Suprapubic skin (tissue), 4 donors: Measurements from ENCODE around the gene TBC1D17. TPM values are rescaled to one million over a fixed set of nuclear protein-coding genes. Genes with fewer than 3 reads are reported as not detected.
"Not testable (repeated sequence)": the region's sequence is repeated elsewhere in the genome, so short reads cannot be mapped to it uniquely, and the experiment has no call there.

Experiments
- DNase-seq, 2 donors: peaks; one replicate each; pipeline ENCODE4 v3.0.0-alpha.2; 2019; ENCODE audit warnings: low spot score in 2 of 2
- H3K27ac ChIP-seq: fragments of 200-600 bp; sonication (generic); one replicate; pipeline ENCODE4 v1.5.1; 2019
- H3K27me3 ChIP-seq: fragments of 200-600 bp; sonication (generic); one replicate; pipeline ENCODE4 v1.5.1; 2019
- H3K36me3 ChIP-seq: fragments of 200-600 bp; sonication (generic); one replicate; pipeline ENCODE4 v1.5.1; 2019
- H3K4me1 ChIP-seq: fragments of 200-600 bp; sonication (generic); one replicate; pipeline ENCODE4 v1.5.1; 2019
- H3K4me3 ChIP-seq: fragments of 200-600 bp; sonication (generic); one replicate; pipeline ENCODE4 v1.5.1; 2019; ENCODE audit warnings: mild to moderate bottlenecking
- H3K9me3 ChIP-seq: fragments of 200-600 bp; sonication (generic); one replicate; pipeline ENCODE4 v1.5.1; 2019
- CTCF ChIP-seq, 2 donors: fragments of 200-600 bp in 1 of 2; fragments of 450-650 bp in 1 of 2; sonication (generic) in 1 of 2; IDR thresholded peaks; one replicate each; pipeline ENCODE4 v1.5.1; 2016 to 2019; ENCODE audit warnings: antibody characterized with exemption in 2 of 2, mild to moderate bottlenecking in 1 of 2, moderate library complexity in 1 of 2
- EP300 ChIP-seq: sonication (generic); formaldehyde crosslinking; IDR thresholded peaks from one replicate; pipeline ENCODE4 v1.6.1; 2017; ENCODE audit warnings: antibody characterized with exemption
- POLR2A ChIP-seq, 2 donors: fragments of 450-650 bp; IDR thresholded peaks; one replicate each; pipeline ENCODE4 v1.6.1; 2017; ENCODE audit warnings: antibody characterized with exemption in 2 of 2, mild to moderate bottlenecking in 2 of 2, moderate library complexity in 2 of 2
- POLR2AphosphoS5 ChIP-seq, 3 donors: sonication (generic); formaldehyde crosslinking; IDR thresholded peaks; one replicate each; pipeline ENCODE4 v1.6.1; 2017; ENCODE audit warnings: antibody characterized with exemption in 3 of 3
- WGBS: methylation state at CpG from one replicate; pipeline ENCODE4 v1.1.5; 2018; 5-methylcytosine and 5-hydroxymethylcytosine counted together
- total RNA-seq, 4 donors: library from RNA; depleted of rRNA; stranded (reverse); fragments of >200 nt; gene quantifications; one replicate each; pipeline ENCODE4 v1.1.0, GENCODE V29; 2016

TBC1D17 gene
- total RNA-seq, 4 donors from 2014 or later = 40.5 to 93.4 (median 59.4) TPM

GRCh38 chr19:49923055-49924003 is 45.8 kb downstream of the TBC1D17 start:
- Histone ChIP-seq H3K4me1 (peaks cover 20% of the 10 kb centered on the region), H3K27ac (no peak overlapping the region), H3K36me3 (peaks cover 48% of the 10 kb centered on the region), H3K27me3 (no peaks in the 10 kb centered on the region), H3K9me3 (no peaks in the 10 kb centered on the region), H3K4me3 (no peak overlapping the region)
- WGBS = 81% methylated on average over 26 of the region's 31 CpGs
- DNase-seq = no peak
- TF ChIP-seq EP300 = no peak

DNA sequence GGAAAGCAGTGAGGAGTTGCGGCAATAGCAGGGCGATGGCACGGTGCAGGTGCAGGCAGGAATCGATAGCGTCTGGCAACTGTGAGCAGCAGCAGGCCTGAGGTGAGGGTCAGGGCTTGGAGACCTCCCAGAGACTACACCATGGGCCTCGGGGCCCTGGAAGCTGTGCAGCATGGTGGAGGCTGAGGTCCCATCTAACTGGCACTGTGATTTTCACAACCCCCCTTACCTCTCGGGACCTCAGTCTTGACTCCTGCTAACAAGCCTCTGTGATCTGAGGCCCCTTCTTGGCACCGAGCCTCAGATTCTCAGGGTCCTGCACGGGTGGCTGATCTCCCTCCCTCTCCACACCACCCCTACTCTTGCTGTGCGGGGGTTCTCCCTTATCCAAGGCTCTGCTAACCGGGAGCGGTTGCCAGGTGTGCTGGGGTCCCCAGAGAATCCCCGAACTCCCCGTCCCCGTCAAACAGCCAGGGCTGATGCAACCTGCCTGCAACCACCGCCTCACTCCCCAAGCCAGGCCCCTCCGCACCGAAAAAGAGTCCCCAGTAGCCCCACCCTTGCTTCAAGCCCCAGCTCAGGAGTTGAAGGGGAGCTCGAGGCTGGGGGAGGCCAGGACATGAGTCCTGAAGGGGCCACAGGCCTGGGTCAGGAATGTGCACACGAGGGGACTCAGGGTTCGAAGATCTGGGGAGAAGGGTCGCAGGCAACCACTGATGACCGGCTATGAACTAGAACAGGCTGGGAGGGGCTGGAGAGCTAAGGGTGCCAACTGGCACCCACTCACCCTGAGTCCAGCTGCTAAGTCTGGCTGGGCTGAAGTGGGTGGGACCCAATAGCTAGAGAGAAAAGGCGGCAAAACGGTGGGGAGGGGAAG is 46.7 kb downstream of the TBC1D17 start:
- H3K4me1 ChIP-seq = peaks cover 26% of the 10 kb centered on the region

DNA sequence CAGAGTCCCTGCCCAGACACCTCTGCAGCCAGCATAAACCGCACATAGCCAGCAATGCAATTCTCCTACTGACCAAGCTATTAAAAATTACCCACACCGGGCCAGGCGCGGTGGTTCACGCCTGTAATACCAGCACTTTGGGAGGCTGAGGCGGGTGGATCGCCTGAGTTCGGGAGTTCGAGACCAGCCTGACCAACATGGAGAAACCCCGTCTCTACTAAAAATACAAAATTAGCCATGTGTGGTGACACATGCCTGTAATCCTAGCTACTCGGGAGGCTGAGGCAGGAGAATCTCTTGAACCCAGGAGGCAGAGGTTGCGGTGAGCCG is 47.3 kb downstream of the TBC1D17 start:
- not testable (repeated sequence) for H3K27ac ChIP-seq, DNase-seq, H3K9me3 ChIP-seq, H3K4me3 ChIP-seq, H3K27me3 ChIP-seq
- peaks cover 29% of the 10 kb centered on the region for H3K4me1 ChIP-seq
- 90% methylated on average over 13 of the region's 13 CpGs for WGBS
- peaks cover 45% of the 10 kb centered on the region for H3K36me3 ChIP-seq

More for the DNA sequence above, 46.7 kb downstream of the TBC1D17 start:
- peaks cover 45% of the 10 kb centered on the region for H3K36me3 ChIP-seq
- no peak overlapping the region for H3K27ac ChIP-seq
- TF ChIP-seq EP300 = no peak
- no peak for TF ChIP-seq POLR2A (IDR thresholded peaks at IDR 0.05)
- no peak for TF ChIP-seq CTCF (IDR thresholded peaks at IDR 0.05)
- no peak for TF ChIP-seq POLR2AphosphoS5 (IDR thresholded peaks at IDR 0.05)
- DNase-seq = no peak
- WGBS = 73% methylated on average over 24 of the region's 25 CpGs
- H3K4me3 ChIP-seq = no peak overlapping the region
- no peaks in the 10 kb centered on the region for H3K27me3 ChIP-seq
- H3K9me3 ChIP-seq = no peaks in the 10 kb centered on the region

- H3K27ac ChIP-seq = no peak overlapping the region
- H3K36me3 ChIP-seq = peaks cover 43% of the 10 kb centered on the region
- H3K4me3 ChIP-seq = no peak overlapping the region
- WGBS = 94% methylated on average over 5 of the region's 5 CpGs
- no peaks in the 10 kb centered on the region for H3K9me3 ChIP-seq
- H3K27me3 ChIP-seq = no peaks in the 10 kb centered on the region
- no peak for DNase-seq
- TF ChIP-seq EP300 (no peak), POLR2AphosphoS5 (IDR thresholded peaks at IDR 0.05) (no peak), CTCF (IDR thresholded peaks at IDR 0.05) (no peak), POLR2A (IDR thresholded peaks at IDR 0.05) (no peak)
- peaks cover 35% of the 10 kb centered on the region for H3K4me1 ChIP-seq
Observed at GRCh38 chr19:49925486-49925885, 48.0 kb downstream of the TBC1D17 start.

DNA sequence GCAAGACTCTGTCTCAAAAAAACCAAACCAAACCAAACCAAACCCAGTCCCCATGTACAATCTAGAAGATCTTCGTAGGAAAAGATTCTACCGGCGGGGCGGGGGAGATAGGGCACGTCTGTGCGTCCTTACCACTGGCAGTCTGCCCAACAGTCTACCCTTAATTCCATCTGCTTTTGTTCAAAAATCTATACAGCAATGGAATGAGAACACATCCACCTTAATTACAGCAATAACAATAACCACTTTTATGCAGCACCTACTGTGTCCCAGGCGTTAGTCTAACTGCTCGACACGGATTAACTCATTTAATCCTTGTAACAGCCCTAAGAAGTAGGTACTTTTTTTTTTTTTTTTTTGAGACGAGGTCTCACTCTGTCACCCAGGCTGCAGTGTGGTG is 49.0 kb downstream of the TBC1D17 start:
- Histone ChIP-seq H3K36me3 (peaks cover 33% of the 10 kb centered on the region), H3K27ac (no peak overlapping the region), H3K9me3 (no peaks in the 10 kb centered on the region), H3K4me1 (peaks cover 36% of the 10 kb centered on the region), H3K4me3 (no peak overlapping the region), H3K27me3 (no peaks in the 10 kb centered on the region)
- TF ChIP-seq POLR2A (IDR thresholded peaks at IDR 0.05) = no peak
- no peak for TF ChIP-seq EP300
- no peak for TF ChIP-seq CTCF (IDR thresholded peaks at IDR 0.05)
- no peak for TF ChIP-seq POLR2AphosphoS5 (IDR thresholded peaks at IDR 0.05)
- DNase-seq = no peak
- WGBS = 84% methylated on average over 10 of the region's 10 CpGs
